Urothelium cell line (cell line): ENCODE results near the gene DIPK2A.

Experiments
- DNase-seq: peaks from one replicate; pipeline ENCODE4 v3.0.0; 2011; ENCODE audit warnings: low spot score, mixed read lengths
- FAIRE-seq: peaks from 2 replicates; lab custom pipeline; 2011; peaks lifted over from hg19 to GRCh38; lab: Jason Lieb, UNC

Gene DIPK2A

DNA sequence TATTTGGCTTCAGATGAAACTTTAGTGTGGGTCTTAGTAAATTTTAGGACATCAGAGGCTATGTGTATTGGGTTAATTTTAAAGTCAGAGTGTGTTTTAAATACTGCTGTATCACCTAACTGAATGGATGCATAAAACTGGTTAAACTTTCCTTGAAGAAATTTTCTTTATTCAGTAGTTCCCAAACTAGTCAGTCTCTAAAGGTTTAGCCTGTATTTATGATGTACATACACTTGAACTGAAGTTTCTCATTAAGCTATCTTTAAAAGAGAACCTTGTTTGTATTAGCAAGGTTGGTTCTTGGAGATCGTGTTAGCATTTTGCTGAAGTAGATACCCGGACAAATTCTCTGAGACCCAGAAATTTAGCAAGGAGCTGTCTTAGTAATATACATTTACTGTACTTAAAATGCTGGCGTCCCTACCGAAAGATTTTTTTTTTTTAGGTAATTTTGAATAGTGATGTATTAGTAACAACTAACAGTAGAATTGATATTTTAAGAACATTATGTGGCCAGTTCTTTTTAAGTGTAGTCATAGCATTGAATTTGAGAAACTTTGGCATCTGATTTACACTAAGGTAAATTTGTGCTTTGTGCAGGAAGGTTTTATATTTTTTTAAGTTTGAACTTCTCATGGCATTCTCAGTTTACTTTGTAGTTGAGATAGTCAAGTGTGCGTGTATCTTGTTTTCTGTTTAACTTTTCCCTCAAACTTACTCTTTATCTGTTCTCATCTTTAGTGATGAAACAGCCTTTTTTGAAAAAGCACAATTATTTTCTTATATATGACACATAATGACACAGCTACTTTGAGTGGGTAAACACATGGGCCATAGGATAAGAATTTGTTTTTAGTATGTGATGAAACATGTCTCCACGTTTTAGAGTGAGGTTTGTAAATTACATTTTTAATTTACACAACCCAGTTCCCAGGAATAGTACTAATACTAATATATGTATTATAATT is 2.9 kb downstream of the DIPK2A start:
- no peak for FAIRE-seq
- no peak for DNase-seq

DNA sequence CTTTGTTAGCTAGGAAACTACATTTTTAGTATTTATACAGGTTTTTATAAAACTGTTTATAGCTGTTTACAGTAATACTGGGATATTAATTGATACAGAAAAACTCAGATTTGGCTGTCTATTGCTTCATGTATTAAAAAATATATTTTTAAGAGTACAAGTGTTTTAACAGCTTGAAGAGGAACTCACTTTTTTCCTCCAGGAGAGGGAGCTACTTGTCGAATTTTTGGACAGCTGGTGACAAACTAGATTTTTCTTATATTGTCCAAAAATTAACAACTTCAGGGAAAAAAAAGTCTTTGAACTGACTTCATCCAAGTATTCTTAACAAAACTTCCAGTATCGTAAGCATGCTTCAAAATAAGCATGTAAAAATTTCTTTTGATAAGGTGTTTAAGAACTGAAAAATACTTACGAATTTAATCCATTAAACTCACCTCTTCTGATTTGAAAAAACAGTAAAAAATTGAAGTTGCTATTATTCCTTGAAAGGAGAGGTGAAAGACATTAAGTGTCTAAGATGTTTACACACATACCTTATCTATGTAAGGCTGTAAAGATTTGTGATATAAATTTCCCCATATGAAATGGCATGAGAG is 4.0 kb downstream of the DIPK2A start:
- FAIRE-seq, result no peak
- DNase-seq, result peak; percentile 2

DNA sequence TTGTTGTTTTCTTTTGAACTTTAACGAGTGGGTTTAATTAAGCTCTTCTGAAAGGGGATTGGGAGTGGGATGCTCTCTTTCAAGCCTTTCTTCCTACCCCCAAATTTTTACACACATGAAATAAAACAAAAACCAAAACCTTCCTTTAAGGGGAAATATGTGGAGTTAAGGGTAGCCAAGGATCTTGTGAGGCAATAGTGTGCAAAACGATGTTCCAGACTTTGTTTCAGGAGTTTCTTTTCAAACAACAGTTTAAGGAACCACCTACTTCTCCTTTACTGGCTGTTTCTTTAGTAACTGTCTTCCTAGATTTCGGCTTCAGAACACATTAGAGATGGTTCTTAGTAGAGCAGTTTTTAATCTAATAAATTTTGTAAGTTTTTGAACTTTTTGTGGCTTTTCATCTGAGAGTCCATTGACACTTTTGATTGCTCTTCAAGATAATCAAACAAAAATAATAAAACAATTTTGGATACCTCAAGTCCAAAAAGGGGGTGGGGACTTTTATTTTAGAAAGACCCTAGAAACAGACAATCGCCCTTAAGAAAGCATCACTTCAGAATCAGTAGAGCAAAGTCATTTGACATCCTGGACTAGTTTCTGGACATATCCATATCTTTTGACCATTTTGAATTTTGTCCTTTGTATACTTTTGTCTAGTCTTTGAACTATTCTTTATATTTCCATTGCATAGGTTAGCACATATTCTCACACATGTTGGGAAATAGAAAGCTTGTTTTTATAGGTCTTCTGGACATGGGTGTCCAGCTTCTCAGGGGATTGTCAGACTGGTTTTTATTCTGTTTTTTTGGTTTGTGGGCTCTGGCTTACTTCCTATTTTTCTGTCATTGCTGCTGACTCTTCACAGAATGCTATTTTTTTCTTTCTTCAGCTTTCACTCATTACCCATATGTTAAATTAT is 6.0 kb downstream of the DIPK2A start:
- no peak for FAIRE-seq
- no peak for DNase-seq

DNA sequence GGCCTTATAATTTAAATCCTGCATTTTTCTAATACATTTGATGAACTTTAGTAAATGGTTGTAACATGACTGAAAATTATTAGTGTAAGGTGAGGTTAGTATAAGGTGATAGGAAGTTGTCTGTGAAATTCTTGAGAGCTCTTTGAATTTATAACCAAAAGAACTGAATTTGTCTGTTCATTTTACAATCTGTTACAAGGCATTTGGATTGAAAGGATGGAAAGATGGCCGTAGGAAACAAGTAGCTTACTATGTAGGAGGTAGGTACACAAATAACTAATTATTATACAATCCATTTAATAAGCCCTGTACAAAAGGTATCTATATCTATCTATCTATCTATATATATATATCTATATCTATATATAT is 6.6 kb downstream of the DIPK2A start:
- FAIRE-seq, result no peak
- no peak for DNase-seq

DNA sequence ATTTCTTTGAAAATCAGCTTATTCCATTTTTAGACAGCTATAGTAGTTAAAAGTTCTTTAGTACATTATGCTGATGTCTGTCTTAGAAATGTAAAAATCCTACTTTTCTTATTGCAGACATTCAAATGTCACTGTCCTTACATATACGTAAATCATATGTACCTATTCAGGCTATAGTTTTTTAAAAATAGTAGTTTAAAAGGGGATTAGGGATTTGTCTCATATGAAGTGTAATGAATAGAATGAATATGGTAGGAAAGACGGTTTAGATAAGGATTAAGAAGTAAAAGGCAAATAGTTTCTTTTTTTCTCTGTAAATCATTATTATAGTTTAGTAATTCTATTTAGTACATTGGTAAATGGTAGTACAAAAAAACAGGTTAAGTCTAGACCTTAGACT is 7.4 kb downstream of the DIPK2A start:
- DNase-seq, result no peak
- FAIRE-seq, result no peak

DNA sequence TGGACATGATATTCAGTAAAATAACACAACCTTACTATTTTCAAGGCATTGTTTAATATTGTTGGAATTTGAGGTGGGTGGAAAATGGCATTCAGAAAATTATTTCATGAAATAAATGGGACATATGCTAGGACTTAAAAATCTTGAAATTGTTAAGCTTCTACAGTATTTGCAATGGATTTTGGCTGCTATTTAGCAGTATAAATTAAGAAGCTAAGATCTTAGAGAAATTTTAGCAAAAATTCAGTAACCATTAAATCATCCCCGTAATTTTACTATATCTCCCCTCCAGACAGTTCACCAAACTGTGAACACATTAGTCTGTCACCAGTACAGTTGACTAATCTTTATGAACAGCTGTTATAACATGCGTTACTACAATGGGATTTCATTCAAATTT is 8.2 kb downstream of the DIPK2A start:
- DNase-seq (no peak), FAIRE-seq (no peak)

DNA sequence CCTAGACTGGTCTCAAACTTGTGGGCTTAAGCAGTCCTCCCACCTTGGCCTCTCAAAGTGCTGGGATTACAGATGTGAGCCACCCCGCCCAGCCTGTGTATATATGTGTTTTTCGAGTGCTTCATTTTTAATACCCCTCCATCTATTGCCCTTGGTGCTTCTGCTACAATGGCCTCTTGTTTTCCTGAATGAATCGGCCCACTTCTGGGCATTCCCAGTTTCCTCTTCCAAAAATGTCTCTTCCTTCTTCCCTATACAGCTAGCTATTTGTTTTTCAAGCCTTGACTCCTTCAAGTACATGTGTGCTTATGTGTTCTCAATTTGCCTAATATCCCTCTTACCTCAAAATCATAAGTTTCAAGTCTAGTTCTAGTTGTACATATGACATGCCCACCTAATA is 16.7 kb downstream of the DIPK2A start:
- no peak for DNase-seq
- no peak for FAIRE-seq

DNA sequence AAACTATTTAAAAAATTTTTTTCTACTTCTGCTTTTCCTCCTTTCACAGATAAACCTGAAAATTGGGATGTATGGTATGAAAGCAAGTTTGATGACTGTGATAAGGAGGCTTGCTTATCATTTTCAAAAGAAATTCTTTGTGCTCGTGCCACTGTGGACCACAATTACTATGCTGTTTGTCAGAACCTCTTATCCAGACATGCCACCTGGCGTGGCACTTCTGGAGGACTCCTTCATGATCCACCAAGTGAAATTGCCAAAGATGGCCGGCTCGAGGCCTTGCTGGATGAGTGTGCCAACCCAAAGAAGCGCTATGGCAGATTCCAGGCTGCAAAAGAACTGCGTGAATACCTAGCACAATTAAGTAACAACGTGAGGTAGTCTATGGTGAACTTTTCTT is 17.8 kb downstream of the DIPK2A start:
- no peak for FAIRE-seq

DNA sequence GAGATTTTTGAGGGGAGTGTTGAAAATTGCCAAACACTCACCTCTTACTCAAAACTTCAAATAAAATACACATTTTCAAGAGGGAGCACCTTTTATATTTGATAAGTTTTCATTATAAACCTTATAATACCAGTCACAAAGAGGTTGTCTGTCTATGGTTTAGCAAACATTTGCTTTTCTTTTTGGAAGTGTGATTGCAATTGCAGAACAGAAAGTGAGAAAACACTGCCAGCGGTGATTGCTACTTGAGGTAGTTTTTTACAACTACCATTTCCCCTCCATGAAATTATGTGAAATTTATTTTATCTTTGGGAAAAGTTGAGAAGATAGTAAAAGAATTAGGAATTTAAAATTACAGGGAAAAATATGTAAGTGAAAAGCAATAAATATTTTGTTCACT is 20.1 kb downstream of the DIPK2A start:
- FAIRE-seq (no peak), DNase-seq (no peak)

More for the DNA sequence above, 17.8 kb downstream of the DIPK2A start:
- DNase-seq, result no peak

DNA sequence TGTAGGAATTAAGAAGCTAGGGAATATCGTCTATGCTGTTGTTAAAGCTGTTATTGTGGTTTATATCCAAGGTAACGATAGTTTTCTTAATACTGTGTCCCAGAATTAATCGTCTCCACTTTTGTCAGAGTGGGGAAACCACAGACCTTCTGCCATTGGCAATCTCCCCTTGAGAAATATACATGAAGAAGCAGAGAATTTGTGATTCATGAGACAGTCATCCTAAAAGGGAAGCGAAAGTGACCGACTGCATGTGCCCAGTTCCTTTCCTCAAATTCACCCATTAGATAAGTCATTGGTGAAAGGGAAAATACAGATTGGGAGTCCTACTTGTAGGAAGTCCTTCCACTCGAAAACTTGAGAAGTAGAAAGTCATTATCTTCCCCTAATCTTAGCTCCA is 26.6 kb downstream of the DIPK2A start:
- peak; percentile 3 for DNase-seq
- no peak for FAIRE-seq

DNA sequence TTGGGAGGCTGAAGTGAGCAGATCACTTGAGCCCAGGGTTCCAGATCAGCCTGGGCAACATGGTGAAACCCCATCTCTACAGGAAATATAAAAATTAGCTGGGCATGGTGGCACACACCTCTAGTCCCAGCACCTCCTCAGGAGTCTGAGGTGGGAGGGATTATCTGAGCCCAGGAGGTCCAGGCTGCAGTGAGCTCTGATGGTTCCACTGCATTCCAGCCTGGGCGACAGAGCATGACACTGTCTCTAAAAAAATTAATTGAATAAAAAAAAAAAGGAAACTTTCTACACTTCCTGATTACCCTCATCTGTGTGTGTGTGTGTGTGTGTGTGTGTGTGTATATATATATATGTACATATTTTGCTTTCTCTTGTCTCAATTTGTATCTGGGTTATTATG is 31.4 kb downstream of the DIPK2A start:
- FAIRE-seq, result no peak
- no peak for DNase-seq

DNA sequence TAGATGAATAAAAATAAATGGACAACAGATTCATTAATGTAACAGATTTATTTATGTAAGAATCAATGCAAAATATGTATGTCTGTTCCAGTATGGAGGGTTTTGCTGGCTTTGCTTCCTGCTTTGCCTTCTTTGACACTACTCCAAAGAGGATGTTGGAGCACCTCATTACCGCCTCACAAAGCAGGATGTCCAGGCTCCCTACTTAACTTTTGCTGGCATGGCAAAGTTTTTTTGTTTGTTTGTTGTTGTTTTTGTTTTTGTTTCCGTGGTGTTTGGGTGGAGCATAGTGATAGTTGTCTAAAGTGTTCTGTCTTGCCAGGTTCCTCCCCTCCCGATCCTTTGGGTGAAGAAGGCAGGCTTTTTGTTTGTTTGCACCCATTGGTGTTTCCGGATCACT is 38.7 kb downstream of the DIPK2A start:
- FAIRE-seq (no peak), DNase-seq (no peak)

DNA sequence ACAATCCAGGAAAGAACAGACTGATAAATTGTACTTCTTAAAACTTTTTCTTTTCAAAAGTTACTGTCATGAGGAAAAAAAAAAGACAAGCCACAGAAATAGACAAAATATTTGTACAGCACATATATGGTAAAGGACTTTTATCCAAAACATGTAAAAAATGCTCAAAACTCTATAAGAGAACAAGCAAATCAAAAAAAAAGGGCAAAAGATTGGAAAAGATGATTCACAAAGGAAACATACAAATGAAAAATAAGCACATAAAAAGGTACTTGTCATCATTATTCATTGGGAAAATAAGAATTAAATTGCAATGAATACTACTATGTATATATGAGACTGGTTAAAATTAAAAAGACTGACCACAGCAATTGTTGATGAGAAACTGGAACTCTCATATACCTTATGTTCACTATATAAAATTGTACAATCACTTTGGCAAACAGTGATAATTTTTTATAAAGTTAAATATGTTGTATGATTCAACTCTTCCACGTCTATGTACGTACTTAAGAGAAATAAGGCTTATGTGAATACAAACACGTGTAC is 39.7 kb downstream of the DIPK2A start:
- no peak for FAIRE-seq

DNA sequence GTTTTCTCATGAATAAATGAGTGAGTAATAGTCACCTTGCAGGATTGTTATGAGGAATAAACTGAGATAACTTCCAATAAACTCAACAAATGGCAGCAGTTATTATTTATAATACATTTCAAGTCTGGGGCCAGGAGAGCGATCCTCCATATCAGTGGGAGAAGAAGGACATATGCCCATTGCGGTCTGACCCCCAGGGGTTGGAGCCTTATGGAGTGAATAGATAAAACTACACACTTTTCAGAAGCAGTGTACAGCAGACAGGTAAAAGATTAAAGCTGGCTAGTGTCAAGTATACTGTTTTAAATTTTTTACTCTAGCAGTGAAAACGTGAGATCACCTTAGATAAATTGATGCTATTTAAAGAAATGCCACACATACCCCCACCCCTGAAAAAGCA is 43.5 kb downstream of the DIPK2A start:
- FAIRE-seq (no peak), DNase-seq (no peak)

More for the DNA sequence above, 39.7 kb downstream of the DIPK2A start:
- no peak for DNase-seq

DNA sequence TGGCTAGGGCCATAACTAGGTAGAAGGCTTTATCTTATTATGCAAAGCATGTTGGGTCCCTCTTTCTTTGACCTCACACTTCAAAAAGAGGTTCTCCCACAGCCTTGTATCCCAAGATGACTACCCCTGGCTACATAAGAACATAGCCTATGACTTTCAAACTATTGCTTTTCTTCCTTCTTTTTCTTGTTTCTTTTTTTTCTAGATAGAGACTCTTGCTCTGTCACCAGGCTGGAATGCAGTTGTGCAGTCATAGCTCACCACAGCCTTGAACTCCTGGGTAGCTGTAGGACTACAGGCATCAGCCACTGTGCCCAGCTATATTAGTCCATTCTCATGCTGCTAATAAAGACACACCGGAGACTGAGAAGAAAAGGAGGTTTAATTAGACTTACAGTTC is 47.2 kb downstream of the DIPK2A start:
- DNase-seq, result no peak

More for the DNA sequence above, 47.2 kb downstream of the DIPK2A start:
- no peak for FAIRE-seq
